Smooth muscle cell (in vitro differentiated cells): ENCODE measurements around the gene STK40. TPM values are rescaled to one million over a fixed set of nuclear protein-coding genes. Genes with fewer than 3 reads are reported as not detected.

ENCODE experiments used
- DNase-seq: peaks from one replicate; lab custom pipeline; 2025; ENCODE audit not compliant: unreplicated experiment; lab: John Stamatoyannopoulos, UW
- H2AFZ ChIP-seq: fragments of 200-600 bp; sonication (generic); 2 replicates; pipeline ENCODE4 v1.6.0; 2016; ENCODE audit warnings: antibody characterized with exemption, low read depth, mild to moderate bottlenecking
- H3F3A ChIP-seq: fragments of 200-600 bp; sonication (generic); 2 replicates; pipeline ENCODE4 v1.6.0; 2017; ENCODE audit warnings: antibody characterized with exemption, low read depth
- H3K27ac ChIP-seq: fragments of 200-600 bp; sonication (generic); 2 replicates; pipeline ENCODE4 v1.5.1; 2016; ENCODE audit warnings: low read depth, mild to moderate bottlenecking
- H3K27me3 ChIP-seq: fragments of 200-600 bp; sonication (generic); 2 replicates; pipeline ENCODE4 v1.6.1; 2016; ENCODE audit warnings: low read depth, mild to moderate bottlenecking
- H3K36me3 ChIP-seq: fragments of 200-600 bp; sonication (generic); 2 replicates; pipeline ENCODE4 v1.5.1; 2016; ENCODE audit warnings: low read depth
- H3K4me1 ChIP-seq: fragments of 200-600 bp; sonication (generic); 2 replicates; pipeline ENCODE4 v1.5.1; 2016; ENCODE audit warnings: low read depth
- H3K4me2 ChIP-seq: fragments of 200-600 bp; sonication (generic); 2 replicates; pipeline ENCODE4 v1.6.0; 2016; ENCODE audit warnings: mild to moderate bottlenecking
- H3K4me3 ChIP-seq: fragments of 200-600 bp; sonication (generic); 2 replicates; pipeline ENCODE4 v1.5.1; 2016; ENCODE audit warnings: mild to moderate bottlenecking
- H3K79me2 ChIP-seq: fragments of 200-600 bp; sonication (generic); 2 replicates; pipeline ENCODE4 v1.6.0; 2016; ENCODE audit warnings: low read depth, mild to moderate bottlenecking
- H3K9ac ChIP-seq: fragments of 200-600 bp; sonication (generic); 2 replicates; pipeline ENCODE4 v1.6.0; 2016; ENCODE audit warnings: low read depth
- H3K9me3 ChIP-seq: fragments of 200-600 bp; sonication (generic); replicated peaks from 2 replicates; pipeline ENCODE4 v1.5.1; 2016; ENCODE audit warnings: low read depth
- H4K20me1 ChIP-seq: fragments of 200-600 bp; sonication (generic); 2 replicates; pipeline ENCODE4 v1.6.0; 2016; ENCODE audit warnings: low read depth
- CTCF ChIP-seq: fragments of 200-600 bp; sonication (generic); IDR thresholded peaks from 2 replicates; pipeline ENCODE4 v1.5.1; 2017; ENCODE audit warnings: borderline replicate concordance, mild to moderate bottlenecking, antibody characterized with exemption; ENCODE audit not compliant: insufficient read depth, poor library complexity, severe bottlenecking
- WGBS: methylation state at CpG from one replicate; pipeline ENCODE4 v1.1.7; 2016; ENCODE audit warnings: low lambda C conversion rate; 5-methylcytosine and 5-hydroxymethylcytosine counted together
- polyA plus RNA-seq: library from polyadenylated mRNA; unstranded; fragments of >200 nt; fragmentation: Nextera tagmentation; extraction: Ambion mirVana; gene quantifications from 2 replicates; pipeline ENCODE4 v1.2.1, GENCODE V29; 2016
- total RNA-seq: library from RNA; depleted of rRNA; stranded (reverse); fragments of >200 nt; gene quantifications from 2 replicates; pipeline ENCODE4 v1.2.3, GENCODE V29; 2014

The STK40 gene
- total and polyA plus RNA-seq, 2 experiments from 2014 or later, result 8.4 to 18.8 TPM

GRCh38 chr1:36354486-36354885 is 31.2 kb downstream of the STK40 start:
- peaks cover 4% of the 10 kb centered on the region for H3K36me3 ChIP-seq
- no peaks in the 10 kb centered on the region for H3K9me3 ChIP-seq
- H3K9ac ChIP-seq, result no peak overlapping the region
- H2AFZ ChIP-seq, result no peak overlapping the region
- H3K79me2 ChIP-seq, result peaks cover 21% of the 10 kb centered on the region
- peaks cover 12% of the 10 kb centered on the region for H3F3A ChIP-seq
- peak overlapping the region; percentile 100 for H3K27ac ChIP-seq
- no peak overlapping the region for H3K4me2 ChIP-seq
- peaks cover 30% of the 10 kb centered on the region for H3K4me1 ChIP-seq
- H4K20me1 ChIP-seq, result no peaks in the 10 kb centered on the region
- DNase-seq, result no peak
- WGBS, result 84% methylated on average over 11 of the region's 11 CpGs
- H3K4me3 ChIP-seq, result no peak overlapping the region
- TF ChIP-seq CTCF, result no peak
- H3K27me3 ChIP-seq, result no peaks in the 10 kb centered on the region

- DNase-seq, result no peak
- Histone ChIP-seq H4K20me1 (no peaks in the 10 kb centered on the region), H3K4me3 (no peak overlapping the region), H3K27ac (peak overlapping the region; percentile 100), H3K9ac (no peak overlapping the region), H3K4me1 (peaks cover 30% of the 10 kb centered on the region), H3K36me3 (peaks cover 4% of the 10 kb centered on the region), H3K27me3 (no peaks in the 10 kb centered on the region), H3F3A (peaks cover 19% of the 10 kb centered on the region), H3K4me2 (peak overlapping the region; percentile 83), H3K79me2 (peaks cover 20% of the 10 kb centered on the region), H2AFZ (no peak overlapping the region), H3K9me3 (no peaks in the 10 kb centered on the region)
- 68% methylated on average over 13 of the region's 15 CpGs for WGBS
- no peak for TF ChIP-seq CTCF
Observed at GRCh38 chr1:36352910-36353878, 32.5 kb downstream of the STK40 start.

- TF ChIP-seq CTCF, result no peak
- H3K9ac ChIP-seq, result peak overlapping the region; percentile 96
- peak overlapping the region; percentile 83 for H3K4me2 ChIP-seq
- H3K36me3 ChIP-seq, result peaks cover 2% of the 10 kb centered on the region
- H4K20me1 ChIP-seq, result no peaks in the 10 kb centered on the region
- H3K9me3 ChIP-seq, result no peaks in the 10 kb centered on the region
- H2AFZ ChIP-seq, result no peak overlapping the region
- 78% methylated on average over 13 of the region's 13 CpGs for WGBS
- peaks cover 19% of the 10 kb centered on the region for H3F3A ChIP-seq
- H3K4me1 ChIP-seq, result peaks cover 30% of the 10 kb centered on the region
- peaks cover 12% of the 10 kb centered on the region for H3K79me2 ChIP-seq
- H3K27me3 ChIP-seq, result no peaks in the 10 kb centered on the region
- no peak overlapping the region for H3K4me3 ChIP-seq
- DNase-seq, result no peak
- peak overlapping the region; percentile 100 for H3K27ac ChIP-seq
Observed at GRCh38 chr1:36352125-36352909, 33.4 kb downstream of the STK40 start.
